AG04449 (cell line): ENCODE measurements around the gene RBM45.

ENCODE experiments used
- CTCF ChIA-PET: fragments of 350-600 bp; formaldehyde crosslinking; extraction: SDS; loops from one replicate; lab custom pipeline; 2021; ENCODE audit warnings: antibody characterized with exemption; lab: Yijun Ruan, JAX
- POLR2A ChIA-PET: fragments of 400-600, 350-600 bp; formaldehyde crosslinking; extraction: SDS; loops from one replicate; lab custom pipeline; 2020; ENCODE audit warnings: antibody characterized with exemption, inconsistent platforms; lab: Yijun Ruan, JAX
- DNase-seq: peaks from one replicate; pipeline ENCODE4 v3.0.0-alpha.2; 2010; ENCODE audit warnings: low read depth, low spot score
- H3K4me3 ChIP-seq: 2 replicates; pipeline ENCODE4 v1.5.1; 2011; ENCODE audit warnings: low read depth, mild to moderate bottlenecking, control low read depth, low read length
- TF ChIP-seq, protein P1 (sequence below): IDR thresholded peaks from one replicate; pipeline ENCODE4 v1.5.1; 2011; ENCODE audit warnings: mild to moderate bottlenecking, moderate library complexity, low read length, control low read depth, inconsistent platforms; ENCODE audit not compliant: insufficient read depth; ENCODE audit errors: missing control alignments

The RBM45 gene

DNA sequence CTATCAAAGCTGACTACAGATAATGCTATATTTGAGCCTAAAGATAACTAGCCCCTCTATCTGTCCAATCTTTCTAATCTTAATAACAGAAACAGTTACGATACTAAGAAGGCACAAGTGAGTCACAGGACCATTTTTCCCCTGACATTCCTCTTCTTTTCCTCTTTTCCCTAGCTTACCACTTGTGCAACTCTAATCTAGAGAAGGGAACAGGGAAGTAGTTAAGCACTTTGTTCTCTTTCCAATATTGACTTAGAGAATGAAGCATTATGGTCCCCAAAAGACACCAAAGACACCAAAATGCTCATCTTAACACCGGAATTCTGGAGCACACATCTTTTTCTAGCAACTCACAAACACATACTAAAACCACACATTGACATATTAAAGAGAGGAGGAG is 41.4 kb upstream of the RBM45 start:
- CTCF ChIA-PET = interaction anchor here (1.0 to 8.5 kb wide), 5 partner anchors 41 to 344 kb away, joined by 3 to 46 read pairs (median 5); partner anchors contain the start of gene RBM45
- TF ChIP-seq, protein P1, sequence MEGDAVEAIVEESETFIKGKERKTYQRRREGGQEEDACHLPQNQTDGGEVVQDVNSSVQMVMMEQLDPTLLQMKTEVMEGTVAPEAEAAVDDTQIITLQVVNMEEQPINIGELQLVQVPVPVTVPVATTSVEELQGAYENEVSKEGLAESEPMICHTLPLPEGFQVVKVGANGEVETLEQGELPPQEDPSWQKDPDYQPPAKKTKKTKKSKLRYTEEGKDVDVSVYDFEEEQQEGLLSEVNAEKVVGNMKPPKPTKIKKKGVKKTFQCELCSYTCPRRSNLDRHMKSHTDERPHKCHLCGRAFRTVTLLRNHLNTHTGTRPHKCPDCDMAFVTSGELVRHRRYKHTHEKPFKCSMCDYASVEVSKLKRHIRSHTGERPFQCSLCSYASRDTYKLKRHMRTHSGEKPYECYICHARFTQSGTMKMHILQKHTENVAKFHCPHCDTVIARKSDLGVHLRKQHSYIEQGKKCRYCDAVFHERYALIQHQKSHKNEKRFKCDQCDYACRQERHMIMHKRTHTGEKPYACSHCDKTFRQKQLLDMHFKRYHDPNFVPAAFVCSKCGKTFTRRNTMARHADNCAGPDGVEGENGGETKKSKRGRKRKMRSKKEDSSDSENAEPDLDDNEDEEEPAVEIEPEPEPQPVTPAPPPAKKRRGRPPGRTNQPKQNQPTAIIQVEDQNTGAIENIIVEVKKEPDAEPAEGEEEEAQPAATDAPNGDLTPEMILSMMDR = no peak
- POLR2A ChIA-PET = no interaction called here
- DNase-seq = no peak
- no peak overlapping the region for H3K4me3 ChIP-seq

DNA sequence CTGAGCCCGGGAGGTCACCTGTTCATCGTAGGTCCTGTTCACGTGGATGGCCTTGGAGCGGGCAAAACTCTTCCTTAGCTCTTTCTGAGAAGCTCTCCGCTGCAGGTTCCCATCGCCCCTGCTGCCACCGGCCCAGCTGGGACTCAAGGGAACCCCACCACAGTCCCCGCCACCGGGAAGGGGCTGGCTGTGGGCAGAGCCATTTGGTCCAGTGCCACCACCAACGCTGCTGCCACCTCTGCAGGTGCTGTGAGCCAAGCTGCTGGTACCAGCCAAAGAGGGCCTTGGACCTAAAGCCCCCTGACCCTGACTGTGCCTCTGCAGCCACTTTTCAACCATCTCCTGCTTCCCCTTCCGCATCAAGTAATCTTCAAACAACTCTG is 40.2 kb upstream of the RBM45 start:
- TF ChIP-seq, protein P1 = no peak
- ChIA-PET CTCF (interaction anchor here (0.6 to 8.5 kb wide), 7 partner anchors 8 to 343 kb away, joined by 3 to 46 read pairs (median 3); partner anchors contain the start of gene RBM45), POLR2A (no interaction called here)
- DNase-seq = no peak
- H3K4me3 ChIP-seq = no peak overlapping the region; the same call in 1 of the 2 replicates

DNA sequence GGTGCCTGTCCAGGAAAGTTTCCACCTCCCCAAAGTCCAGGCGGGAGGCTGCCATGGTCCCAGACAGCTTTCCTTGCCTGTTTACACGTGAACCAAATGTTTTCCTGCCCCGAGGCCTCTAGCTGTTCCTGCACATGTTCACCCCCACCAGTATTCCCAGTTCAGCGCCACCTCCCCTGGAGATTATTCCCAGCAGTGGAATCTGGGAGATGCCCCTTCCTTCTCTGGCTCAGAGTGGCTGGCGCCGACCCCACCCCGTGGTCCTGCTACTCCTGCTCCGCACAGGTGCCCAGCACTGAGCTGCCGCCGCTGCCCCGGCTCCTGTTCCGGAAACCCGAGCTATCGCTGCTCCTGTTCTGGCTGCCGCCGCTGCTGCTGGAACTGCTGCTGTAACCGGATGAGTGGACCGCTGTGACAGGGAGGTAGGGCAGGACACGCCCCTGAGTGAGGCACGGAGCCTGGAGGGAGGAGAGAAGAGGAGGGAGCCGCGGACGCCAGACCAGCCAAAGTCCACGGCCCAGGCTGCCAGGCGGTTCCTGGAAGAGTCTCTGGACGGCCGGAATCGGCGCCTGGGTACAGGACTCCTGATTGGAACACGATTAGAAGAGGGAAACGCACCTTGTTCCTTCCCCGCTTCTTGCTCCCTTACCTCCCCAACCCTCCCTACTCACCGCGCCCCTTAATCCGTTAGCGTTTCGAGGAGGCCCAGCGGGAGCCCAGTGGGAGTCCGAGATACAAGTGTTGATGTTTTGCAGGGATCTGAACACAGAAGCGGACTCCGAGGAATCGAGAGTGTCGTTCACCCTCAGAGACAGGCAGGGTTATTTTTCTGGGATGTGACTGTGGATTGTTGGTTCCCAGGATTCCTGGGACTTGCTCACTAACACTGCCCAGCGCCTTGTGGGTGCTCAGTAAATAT is 39.6 kb upstream of the RBM45 start, which contains the start of gene PDE11A:
Gene PDE11A (minus strand): TSS at position 395 of the 919 bp plus-strand sequence. CDS start 340 bp downstream, at position 55.
- peak; percentile 17 for DNase-seq
- POLR2A ChIA-PET = no interaction called here
- H3K4me3 ChIP-seq = peak within 1 kb of the TSS; percentile 59
- CTCF ChIA-PET = interaction anchor here (0.6 to 8.5 kb wide), 6 partner anchors 9 to 92 kb away, joined by 3 to 46 read pairs (median 3); partner anchors contain the start of gene RBM45
- TF ChIP-seq, protein P1 = no peak

DNA sequence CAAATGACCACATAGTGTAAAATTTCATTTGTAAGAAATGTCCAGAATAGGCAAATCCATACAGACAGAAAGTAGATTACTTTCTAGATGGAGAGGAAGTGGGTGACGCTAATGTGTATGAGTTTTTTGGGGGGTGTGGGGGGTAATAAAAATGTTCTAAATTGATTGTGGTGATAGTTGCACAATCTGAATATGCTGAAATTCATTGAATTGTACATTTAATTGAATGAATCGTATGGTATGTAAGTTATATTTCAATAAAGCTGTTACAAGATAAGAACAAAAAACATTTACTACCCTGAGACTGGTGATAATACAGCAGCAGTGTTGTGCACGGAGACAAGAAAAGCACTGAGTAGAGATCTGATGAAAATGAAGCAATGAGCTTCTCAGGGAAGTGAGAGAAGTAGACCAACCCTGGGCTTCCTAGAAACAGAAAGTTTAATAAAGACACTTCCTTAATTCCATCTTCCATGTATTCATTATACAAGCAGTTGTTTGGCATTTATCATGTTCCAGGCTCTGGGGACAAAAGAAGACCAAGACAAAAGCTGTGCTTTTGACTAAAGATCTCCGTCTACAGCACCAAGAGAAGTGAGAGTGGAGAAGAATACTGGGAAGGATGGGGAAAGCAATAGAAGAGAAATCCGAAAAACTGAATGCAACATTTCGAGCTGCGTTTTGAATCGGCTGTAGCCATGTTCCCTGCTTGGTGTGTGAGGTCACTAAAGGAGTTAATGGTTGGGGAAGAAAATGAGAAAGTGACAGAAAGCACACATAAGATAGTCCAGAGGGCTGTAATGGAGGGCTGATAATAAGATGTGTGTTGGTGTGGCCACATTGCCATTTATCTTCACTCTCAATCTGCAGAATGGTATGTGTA is 37.9 kb upstream of the RBM45 start:
- TF ChIP-seq, protein P1 = no peak

DNA sequence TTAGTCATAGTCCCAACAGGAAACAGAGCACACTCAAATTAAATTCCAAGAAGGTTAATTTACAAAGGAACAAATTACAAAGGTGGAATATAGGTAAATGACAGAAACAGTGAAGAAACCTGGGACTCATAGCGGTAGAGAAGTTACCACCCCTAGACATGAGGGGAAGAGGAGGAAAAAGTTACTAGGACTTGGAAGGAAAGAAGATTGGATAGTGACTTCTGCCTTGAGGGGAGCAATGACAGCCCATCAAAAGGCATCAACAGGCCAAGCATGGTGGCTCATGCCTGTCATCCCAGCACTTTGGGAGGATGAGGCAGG is 37.3 kb upstream of the RBM45 start:
- POLR2A ChIA-PET = no interaction called here
- H3K4me3 ChIP-seq = no peak overlapping the region
- CTCF ChIA-PET = interaction anchor here (0.7 to 8.5 kb wide), 3 partner anchors 37 to 91 kb away, joined by 3 to 46 read pairs (median 6); partner anchors contain the start of gene RBM45
- TF ChIP-seq, protein P1 = no peak
- no peak for DNase-seq

More for the DNA sequence above, 37.9 kb upstream of the RBM45 start:
- no peak for DNase-seq
- ChIA-PET POLR2A (no interaction called here), CTCF (interaction anchor here (0.7 to 8.5 kb wide), 4 partner anchors 17 to 91 kb away, joined by 3 to 46 read pairs (median 5); partner anchors contain the start of gene RBM45)
- no peak overlapping the region for H3K4me3 ChIP-seq
